Kidney (tissue), 14 donors: Measurements from ENCODE around the gene CD46. TPM values are rescaled to one million over a fixed set of nuclear protein-coding genes. Genes with fewer than 3 reads are reported as not detected.
A peak's percentile ranks its signal among the peaks of the same experiment; 100 is the strongest.

ENCODE experiments used
- DNase-seq, 5 donors: peaks; one replicate each; pipeline ENCODE4 v3.0.0-alpha.2; 2013 to 2020
- FAIRE-seq: peaks from 2 replicates; lab custom pipeline; 2012; peaks lifted over from hg19 to GRCh38; lab: Jason Lieb, UNC
- H3K27ac ChIP-seq, 2 donors: one replicate each; pipeline ENCODE4 v1.7.0; 2013; ENCODE audit warnings: low read depth in 2 of 2, low read length in 2 of 2, inconsistent platforms in 1 of 2
- H3K27me3 ChIP-seq: one replicate; pipeline ENCODE4 v1.7.1; 2013; ENCODE audit warnings: low read length, inconsistent platforms; ENCODE audit not compliant: control insufficient read depth, insufficient read depth
- H3K36me3 ChIP-seq, 3 donors: one replicate each; pipeline versions ENCODE4 v1.7.0 to v1.7.1; 2013; ENCODE audit warnings: low read length in 3 of 3, control low read depth in 1 of 3, inconsistent platforms in 1 of 3; ENCODE audit not compliant: insufficient read depth in 3 of 3, control insufficient read depth in 2 of 3
- H3K4me1 ChIP-seq, 3 donors: one replicate each; pipeline versions ENCODE4 v1.7.0 to v1.7.1; 2013; ENCODE audit warnings: low read length in 3 of 3, inconsistent platforms in 1 of 3, low read depth in 1 of 3; ENCODE audit not compliant: control insufficient read depth in 2 of 3, insufficient read depth in 2 of 3
- H3K4me3 ChIP-seq, 3 donors: one replicate each; pipeline versions ENCODE4 v1.7.0 to v1.8.1; 2013; ENCODE audit warnings: low read length in 3 of 3, control low read depth in 1 of 3, inconsistent platforms in 1 of 3
- H3K9ac ChIP-seq, 3 donors: one replicate each; pipeline versions ENCODE4 v1.7.0 to v1.7.1; 2013; ENCODE audit warnings: low read length in 3 of 3, control low read depth in 1 of 3, inconsistent platforms in 1 of 3
- H3K9me3 ChIP-seq, 3 donors: one replicate each; pipeline versions ENCODE4 v1.7.0 to v1.7.1; 2013; ENCODE audit warnings: low read length in 3 of 3, control low read depth in 1 of 3, inconsistent platforms in 1 of 3; ENCODE audit not compliant: control insufficient read depth in 2 of 3, insufficient read depth in 1 of 3
- CTCF ChIP-seq: IDR thresholded peaks from 3 replicates; pipeline ENCODE4 v1.5.1; 2012; ENCODE audit warnings: mild to moderate bottlenecking, moderate library complexity, borderline replicate concordance; ENCODE audit not compliant: insufficient read depth; ENCODE audit errors: extremely low read depth
- intact Hi-C: fragments of 100-400 bp; cut with DNase I; formaldehyde crosslinking; loops from one replicate; pipeline ENCODE4 v1.11.1; 2022
- polyA plus RNA-seq: library from polyadenylated mRNA; stranded (reverse); fragments of 350-450 nt; fragmentation: Illumina TruSeq; extraction: RNeasy Lipid Tissue Mini Kit (QIAGEN cat#74804); gene quantifications from one replicate; pipeline ENCODE4 v1.2.3, GENCODE V29; 2014; ENCODE audit warnings: low read depth, low replicate concordance; ENCODE audit not compliant: insufficient read depth
- total RNA-seq: library from RNA; stranded (reverse); fragmentation: NEBNext Ultra II Directional; extraction: Animal tissue kit (Norgen Biotek cat#: 25700); gene quantifications from one replicate; pipeline ENCODE4 v1.2.1, GENCODE V29; 2021
- donor health status: control.
- donor health status: control.
- donor health status: control.
- donor health status: control.
- donor health status: control.
- donor health status: DM: yes; HTN: yes; CAD: no.
- donor health status: Normal renal cell carcinoma (clear cell type).

CD46 gene
- total and polyA plus RNA-seq, 2 donors from 2014 or later, result 119 to 269 TPM

GRCh38 chr1:207811319-207811718 is 59.5 kb downstream of the CD46 start:
- Histone ChIP-seq H3K36me3 (peaks cover 0 to 94% (median 79%) of the 10 kb centered on the region in 3 donors), H3K9ac (no peak overlapping the region), H3K9me3 (no peaks in the 10 kb centered on the region), H3K27me3 (no peaks in the 10 kb centered on the region), H3K27ac (peak overlapping the region in 1 of 2 donors; percentile 82), H3K4me1 (peaks cover 0 to 82% (median 69%) of the 10 kb centered on the region in 3 donors), H3K4me3 (no peak overlapping the region)
- intact Hi-C loops, result no loop called here
- DNase-seq, result peak in 2 of 5 donors; percentile 29 to 51
- TF ChIP-seq CTCF, result no peak
- FAIRE-seq, result no peak

- peak; percentile 56 for TF ChIP-seq CTCF
- H3K27me3 ChIP-seq, result no peaks in the 10 kb centered on the region
- FAIRE-seq (no peak), DNase-seq (peak in 3 of 5 donors; percentile 31 to 90 (median 55))
- H3K4me3 ChIP-seq, result peak overlapping the region in 2 of 3 donors; percentile 26 to 44
- H3K9ac ChIP-seq, result peak overlapping the region in 2 of 3 donors; percentile 11 to 30
- intact Hi-C loops, result no loop called here
- H3K36me3 ChIP-seq, result peaks cover 0 to 94% (median 78%) of the 10 kb centered on the region in 3 donors
- H3K4me1 ChIP-seq, result peaks cover 0 to 87% (median 74%) of the 10 kb centered on the region in 3 donors
- no peaks in the 10 kb centered on the region for H3K9me3 ChIP-seq
- H3K27ac ChIP-seq, result peak overlapping the region; percentile 68 to 82
These were observed 60.3 kb downstream of the CD46 start for GRCh38 chr1:207811920-207812720.

- DNase-seq (peak in 2 of 5 donors; percentile 11 to 46), FAIRE-seq (no peak)
- no peaks in the 10 kb centered on the region for H3K9me3 ChIP-seq
- no peaks in the 10 kb centered on the region for H3K27me3 ChIP-seq
- peak overlapping the region in 1 of 3 donors; percentile 44 for H3K4me3 ChIP-seq
- H3K4me1 ChIP-seq, result peaks cover 0 to 89% (median 72%) of the 10 kb centered on the region in 3 donors
- H3K36me3 ChIP-seq, result peaks cover 0 to 94% (median 78%) of the 10 kb centered on the region in 3 donors
- no peak for TF ChIP-seq CTCF
- H3K27ac ChIP-seq, result peak overlapping the region; percentile 68 to 82
- peak overlapping the region in 1 of 3 donors; percentile 31 for H3K9ac ChIP-seq
- intact Hi-C loops, result no loop called here
These were observed 61.1 kb downstream of the CD46 start for GRCh38 chr1:207812778-207813511.
